HG02884 (cell line): Measurements from ENCODE around the gene BNIP1.
"Not testable (repeated sequence)": the region's sequence is repeated elsewhere in the genome, so short reads cannot be mapped to it uniquely, and the experiment has no call there.

Experiments
- ATAC-seq: cut with Tn5 transposase; IDR thresholded peaks from one replicate; pipeline ENCODE4 v1.9.1; 2021; ENCODE audit warnings: mild to moderate bottlenecking, moderate library complexity; ENCODE audit not compliant: unreplicated experiment

The BNIP1 gene

GRCh38 chr5:173144200-173145176 is at the start of gene BNIP1:
BNIP1 (plus strand) TSS chr5:173144531; CDS start chr5:173144546, 15 bp downstream.
- peak; percentile 91 for ATAC-seq

- ATAC-seq, result no peak
These were observed 45.5 kb upstream of the BNIP1 start for GRCh38 chr5:173098787-173099186.

DNA sequence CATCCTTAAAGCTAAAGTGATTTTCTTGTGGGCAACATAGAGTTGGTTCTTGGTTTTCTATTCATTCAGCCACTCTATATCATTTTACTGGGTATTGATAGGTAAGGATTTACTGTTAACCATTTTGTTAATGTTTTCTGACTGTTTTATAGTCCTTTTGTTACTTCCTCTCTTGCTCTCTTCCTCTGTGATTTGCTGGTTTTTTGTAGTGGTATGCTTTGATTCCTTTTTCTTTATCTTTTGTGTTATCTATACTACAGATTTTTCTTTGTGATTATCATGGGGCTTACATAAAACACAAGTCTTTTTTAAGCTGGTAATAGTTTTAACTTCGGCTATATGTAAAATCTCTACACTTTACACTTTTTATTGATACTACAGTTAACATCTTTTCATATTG is 44.9 kb upstream of the BNIP1 start:
- no peak for ATAC-seq

DNA sequence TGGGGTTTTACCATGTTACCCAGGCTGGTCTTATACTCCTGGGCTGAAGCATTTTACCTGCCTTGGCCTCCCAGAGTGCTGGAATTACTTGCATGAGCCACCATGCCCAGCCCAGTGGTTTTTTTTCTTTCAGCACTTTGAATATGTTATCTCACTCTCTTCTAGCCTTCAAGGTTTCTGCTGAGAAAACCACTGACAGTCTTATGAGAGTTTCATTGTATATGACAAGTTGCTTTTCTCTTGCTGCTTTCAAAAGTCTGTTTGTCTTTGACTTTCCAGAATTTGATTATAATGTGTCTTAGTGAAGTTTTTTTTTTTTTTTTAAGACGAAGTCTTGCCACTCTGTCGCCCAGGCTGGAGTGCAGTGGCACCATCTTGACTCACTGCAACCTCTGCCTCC is 43.1 kb upstream of the BNIP1 start:
- ATAC-seq, result no peak

GRCh38 chr5:173103411-173103810 is 40.9 kb upstream of the BNIP1 start:
- no peak for ATAC-seq

- ATAC-seq, result no peak
These were observed 35.4 kb upstream of the BNIP1 start for GRCh38 chr5:173108914-173109313.

GRCh38 chr5:173114536-173114935 is 29.8 kb upstream of the BNIP1 start:
- ATAC-seq, result no peak

- ATAC-seq, result no peak
These were observed 24.6 kb upstream of the BNIP1 start for GRCh38 chr5:173119719-173120118.

- ATAC-seq, result no peak
These were observed 20.9 kb upstream of the BNIP1 start for GRCh38 chr5:173123416-173123815.

DNA sequence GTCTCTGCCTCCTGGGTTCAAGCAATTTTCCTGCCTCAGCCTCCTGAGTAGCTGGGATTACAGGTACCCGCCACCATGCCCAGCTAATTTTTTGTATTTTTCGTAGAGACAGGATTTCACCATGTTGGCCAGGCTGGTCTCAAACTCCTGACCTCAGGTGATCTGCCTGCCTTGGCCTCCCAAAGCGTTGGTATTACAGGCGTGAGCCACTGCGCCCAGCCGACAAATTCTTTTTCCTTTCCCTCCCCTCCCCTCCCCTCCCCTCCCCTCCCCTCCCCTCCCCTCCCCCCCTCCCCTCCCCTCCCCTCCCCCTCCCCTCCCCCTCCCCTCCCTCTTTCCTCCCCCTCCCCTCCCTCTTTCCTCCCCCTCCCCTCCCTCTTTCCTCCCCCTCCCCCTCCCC is 12.2 kb upstream of the BNIP1 start:
- not testable (repeated sequence) for ATAC-seq

GRCh38 chr5:173138707-173139106 is 5.6 kb upstream of the BNIP1 start:
- no peak for ATAC-seq

DNA sequence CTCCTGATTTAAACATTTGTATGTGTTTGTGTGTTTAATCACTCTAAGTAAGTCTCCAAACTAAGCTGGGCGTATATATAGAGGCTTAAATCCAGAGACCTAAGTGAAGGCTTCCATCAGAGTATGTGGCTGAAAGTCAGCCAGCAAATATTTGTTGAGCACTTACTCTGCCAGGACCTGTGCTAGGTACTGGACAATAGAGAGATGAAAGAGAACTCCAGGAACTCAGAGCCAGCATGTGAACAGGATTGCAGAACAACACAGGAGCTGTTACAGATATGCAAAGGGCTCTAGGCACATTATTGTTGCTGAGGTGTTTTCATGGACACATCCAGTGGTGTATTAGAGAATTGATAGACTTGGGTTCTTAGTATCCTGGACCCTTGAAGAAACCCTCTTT is 4.7 kb upstream of the BNIP1 start:
- ATAC-seq, result no peak

DNA sequence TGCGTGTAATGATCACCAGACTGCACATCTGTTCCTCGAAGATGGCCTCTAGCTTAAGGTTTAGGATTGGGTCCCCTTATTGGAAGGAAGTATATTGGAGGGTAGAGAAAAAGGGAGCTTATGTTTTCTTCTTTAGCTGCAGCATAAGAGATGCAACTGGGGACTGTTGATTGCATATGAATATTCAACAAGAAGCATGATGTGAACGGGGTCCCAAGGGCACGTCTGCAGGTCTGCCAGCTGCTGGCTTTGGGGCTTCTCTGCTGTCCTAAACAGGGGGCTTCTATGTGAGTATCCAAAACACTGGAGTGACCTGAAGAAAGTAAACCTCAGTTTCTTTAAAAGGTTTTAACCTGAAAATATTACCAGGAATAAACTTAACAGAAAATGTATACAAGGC is 3.6 kb upstream of the BNIP1 start:
- no peak for ATAC-seq

DNA sequence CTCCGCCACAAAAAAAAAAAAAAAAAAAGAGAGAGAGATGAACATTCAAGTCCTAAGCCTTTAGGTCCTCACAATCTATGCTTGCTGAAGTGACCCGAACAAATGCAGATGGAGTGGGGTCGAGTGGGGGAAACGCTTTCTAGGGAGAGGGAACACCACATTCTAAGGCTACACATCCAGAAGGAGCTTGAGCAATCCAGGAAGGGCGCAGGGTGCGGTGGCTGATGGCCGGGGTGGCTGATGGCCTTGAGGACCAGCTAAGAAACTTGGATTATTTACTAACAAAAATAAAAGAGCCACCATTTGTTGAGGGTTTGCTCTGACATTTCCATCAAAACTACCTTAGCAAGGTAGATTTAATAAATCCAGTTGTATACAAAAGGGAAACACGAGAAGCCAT is 764 bp upstream of the BNIP1 start:
- ATAC-seq, result no peak

DNA sequence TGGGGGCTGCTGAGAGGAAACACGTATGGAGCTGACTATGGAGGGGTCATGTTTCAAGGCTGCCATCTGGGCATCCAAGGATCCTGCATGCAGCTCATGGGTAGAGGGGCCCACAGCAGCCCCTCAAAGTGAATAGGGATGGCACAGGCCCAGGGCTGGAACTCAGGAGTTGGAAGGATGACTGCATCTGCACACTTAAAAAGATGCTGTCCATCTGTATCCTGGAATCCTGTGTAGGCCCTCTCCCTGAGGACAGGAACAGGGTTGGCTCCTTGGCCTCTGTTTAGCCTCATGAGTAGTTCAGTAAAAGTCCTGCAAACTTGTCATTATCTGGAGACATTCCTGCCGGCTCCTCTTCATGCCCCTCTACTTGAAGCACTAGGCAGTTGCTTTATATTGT is 4.0 kb downstream of the BNIP1 start:
- ATAC-seq, result no peak

GRCh38 chr5:173152547-173152946 is 8.2 kb downstream of the BNIP1 start:
- no peak for ATAC-seq

DNA sequence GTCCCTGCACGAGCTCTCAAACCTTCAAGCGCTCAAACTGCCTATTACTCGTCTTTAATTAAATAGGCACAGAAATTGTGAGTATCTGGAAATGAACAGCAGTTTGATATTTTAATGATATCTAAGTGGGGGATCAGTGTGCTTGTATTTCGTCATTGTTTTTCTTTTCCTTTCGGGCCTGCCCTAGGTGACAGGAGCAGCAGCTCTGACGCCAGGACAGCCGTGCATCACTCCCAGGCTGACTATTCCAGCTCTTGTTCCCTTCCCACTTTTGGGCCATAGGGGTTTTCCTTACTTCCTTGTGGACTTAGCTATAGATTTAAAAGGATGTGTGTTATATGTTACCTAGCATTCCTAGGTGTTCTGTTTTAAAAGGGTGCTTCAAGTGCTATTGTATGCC is 9.5 kb downstream of the BNIP1 start:
- ATAC-seq, result no peak

DNA sequence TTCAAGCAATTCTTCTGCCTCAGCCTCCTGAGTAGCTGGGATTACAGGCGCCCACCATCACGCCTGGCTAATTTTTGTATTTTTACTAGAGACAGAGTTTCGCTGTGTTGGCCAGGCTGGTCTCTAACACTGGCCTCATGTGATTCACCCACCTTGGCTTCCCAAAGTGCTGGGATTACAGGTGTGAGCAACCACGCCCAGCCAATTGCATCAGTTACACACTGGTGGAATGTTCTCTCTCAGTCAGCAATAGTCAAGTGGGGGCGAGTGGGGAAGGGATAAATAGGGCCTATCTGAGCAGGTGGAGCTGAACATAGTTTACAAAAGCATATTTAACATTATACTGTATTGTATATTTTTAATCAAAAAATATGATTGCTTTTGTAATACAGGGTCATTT is 10.3 kb downstream of the BNIP1 start:
- not testable (repeated sequence) for ATAC-seq

GRCh38 chr5:173155912-173156311 is 11.6 kb downstream of the BNIP1 start:
- no peak for ATAC-seq

DNA sequence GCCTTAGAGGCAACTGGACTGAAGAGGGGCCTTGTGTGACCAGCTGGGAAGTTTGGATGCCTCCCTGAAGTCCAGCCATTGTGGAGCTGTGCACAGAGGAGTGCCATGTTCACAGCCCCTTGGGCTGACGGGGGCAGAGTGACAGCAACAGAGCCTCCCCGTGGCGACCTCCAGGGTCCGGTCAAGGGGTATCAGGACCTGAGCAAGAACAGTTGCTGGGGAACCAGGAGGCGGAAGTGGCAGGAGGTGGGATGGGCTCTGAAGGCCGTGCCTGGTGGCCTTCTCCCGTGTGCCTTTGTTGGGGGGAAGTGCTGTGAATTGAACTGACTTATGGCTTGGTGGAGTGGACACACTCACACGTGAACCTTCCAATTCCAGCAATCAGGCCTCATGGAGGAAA is 14.0 kb downstream of the BNIP1 start:
- ATAC-seq, result no peak

- no peak for ATAC-seq
These were observed 14.9 kb downstream of the BNIP1 start for GRCh38 chr5:173159256-173159655.

- no peak for ATAC-seq
These were observed 16.8 kb downstream of the BNIP1 start for GRCh38 chr5:173161148-173161547.

- ATAC-seq, result no peak
These were observed 18.9 kb downstream of the BNIP1 start for GRCh38 chr5:173163219-173163618.
